Astrocyte of the spinal cord (primary cell): Measurements from ENCODE around the gene PELI2.

Experiments
- DNase-seq: peaks from one replicate; pipeline ENCODE4 v3.0.0; 2011; ENCODE audit warnings: low read depth, low spot score
- H3K4me3 ChIP-seq: 2 replicates; pipeline ENCODE4 v1.5.1; 2011; ENCODE audit warnings: low read depth, mild to moderate bottlenecking, low read length, moderate library complexity
- in situ Hi-C: cut with HindIII; loops from 2 replicates; pipeline ENCODE4 v1.10.0; 2017; ENCODE audit warnings: low sequenced_read_pairs
- TF ChIP-seq, protein P1 (sequence below): IDR thresholded peaks from 2 replicates; pipeline ENCODE4 v1.5.1; 2012; ENCODE audit warnings: low read depth, mild to moderate bottlenecking, low read length, inconsistent platforms

PELI2 gene

GRCh38 chr14:56150645-56151345, 32.6 kb downstream of the PELI2 start:
- H3K4me3 ChIP-seq, result no peak overlapping the region
- TF ChIP-seq, protein P1, sequence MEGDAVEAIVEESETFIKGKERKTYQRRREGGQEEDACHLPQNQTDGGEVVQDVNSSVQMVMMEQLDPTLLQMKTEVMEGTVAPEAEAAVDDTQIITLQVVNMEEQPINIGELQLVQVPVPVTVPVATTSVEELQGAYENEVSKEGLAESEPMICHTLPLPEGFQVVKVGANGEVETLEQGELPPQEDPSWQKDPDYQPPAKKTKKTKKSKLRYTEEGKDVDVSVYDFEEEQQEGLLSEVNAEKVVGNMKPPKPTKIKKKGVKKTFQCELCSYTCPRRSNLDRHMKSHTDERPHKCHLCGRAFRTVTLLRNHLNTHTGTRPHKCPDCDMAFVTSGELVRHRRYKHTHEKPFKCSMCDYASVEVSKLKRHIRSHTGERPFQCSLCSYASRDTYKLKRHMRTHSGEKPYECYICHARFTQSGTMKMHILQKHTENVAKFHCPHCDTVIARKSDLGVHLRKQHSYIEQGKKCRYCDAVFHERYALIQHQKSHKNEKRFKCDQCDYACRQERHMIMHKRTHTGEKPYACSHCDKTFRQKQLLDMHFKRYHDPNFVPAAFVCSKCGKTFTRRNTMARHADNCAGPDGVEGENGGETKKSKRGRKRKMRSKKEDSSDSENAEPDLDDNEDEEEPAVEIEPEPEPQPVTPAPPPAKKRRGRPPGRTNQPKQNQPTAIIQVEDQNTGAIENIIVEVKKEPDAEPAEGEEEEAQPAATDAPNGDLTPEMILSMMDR, result no peak
- in situ Hi-C loops, result no loop called here
- no peak for DNase-seq

GRCh38 chr14:56152221-56152620, 34.0 kb downstream of the PELI2 start:
- no peak overlapping the region for H3K4me3 ChIP-seq
- in situ Hi-C loops, result no loop called here
- TF ChIP-seq, protein P1, result no peak
- no peak for DNase-seq

GRCh38 chr14:56153267-56153666, 35.1 kb downstream of the PELI2 start:
- TF ChIP-seq, protein P1, result no peak
- in situ Hi-C loops, result no loop called here

GRCh38 chr14:56154321-56154720, 36.1 kb downstream of the PELI2 start:
- no peak for DNase-seq
- TF ChIP-seq, protein P1, result no peak
- H3K4me3 ChIP-seq, result no peak overlapping the region
- in situ Hi-C loops, result no loop called here

More at GRCh38 chr14:56153267-56153666, 35.1 kb downstream of the PELI2 start:
- no peak overlapping the region for H3K4me3 ChIP-seq
- peak; percentile 23 for DNase-seq

- in situ Hi-C loops, result no loop called here
- TF ChIP-seq, protein P1, result no peak
- no peak overlapping the region for H3K4me3 ChIP-seq
- DNase-seq, result no peak
These were observed 37.9 kb downstream of the PELI2 start for GRCh38 chr14:56156096-56156495.

DNA sequence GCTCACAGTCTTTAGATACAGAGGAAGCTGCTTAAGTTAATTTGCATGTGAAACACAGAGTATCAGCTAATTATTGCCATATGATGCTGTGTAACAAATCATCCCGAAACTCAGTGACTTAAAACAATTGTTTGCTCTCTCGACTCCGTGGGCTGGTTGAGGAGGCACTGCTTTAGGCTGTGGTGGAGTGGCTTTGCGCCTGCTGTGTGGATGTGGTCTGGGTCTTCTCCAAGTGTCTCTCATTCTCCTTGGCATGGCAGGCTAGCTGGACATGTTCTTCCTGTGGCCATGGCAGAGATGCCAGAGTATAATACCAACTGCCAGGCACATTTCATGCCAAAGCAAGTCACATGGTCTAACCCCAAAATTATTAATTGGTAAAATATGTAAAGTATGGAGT, 40.9 kb downstream of the PELI2 start:
- no peak for DNase-seq
- TF ChIP-seq, protein P1, result no peak
- in situ Hi-C loops, result no loop called here
- no peak overlapping the region for H3K4me3 ChIP-seq
